ENCODE data around the gene ADAMTS20.

The ADAMTS20 gene

DNA sequence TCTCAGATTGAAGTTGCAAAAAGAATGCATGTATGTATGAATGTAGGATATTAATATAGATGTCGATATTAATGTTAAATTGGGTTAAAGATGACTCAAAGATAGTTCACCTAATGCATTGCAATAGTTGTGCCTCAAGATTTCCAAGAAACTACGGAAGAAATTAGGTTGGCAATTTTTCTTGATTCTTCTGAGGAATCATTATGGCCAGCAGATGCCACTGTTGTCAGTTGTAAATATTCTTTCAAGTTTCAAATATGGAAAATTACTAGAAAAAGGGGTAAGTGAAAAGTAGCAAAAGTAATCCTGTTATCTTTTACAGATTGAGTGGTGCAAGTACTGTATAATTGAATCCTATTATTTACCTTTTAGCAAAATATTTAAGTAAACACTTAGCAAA lies 202.1 kb downstream of the ADAMTS20 start:
- Histone ChIP-seq H3K27ac (replicated peaks; ENCODE audit: low read length) (no peak overlapping the region), H2BK5ac (ENCODE audit: low read length) (no peak overlapping the region), H3K18ac (ENCODE audit: low read length) (no peak overlapping the region), H3K23ac (ENCODE audit: low read depth, low read length, poor library complexity) (no peak overlapping the region), H2BK12ac (ENCODE audit: low read length) (no peak overlapping the region), H3K9me3 (replicated peaks in 1 of 2; ENCODE audit: control insufficient read depth in 2 of 2, insufficient read depth in 1 of 2, low read depth in 1 of 2, low read length in 2 of 2) (peaks cover 3 to 4% of the 10 kb centered on the region in 2 donors), H2AFZ (ENCODE audit: low read length) (no peak overlapping the region), H3K79me1 (ENCODE audit: low read depth, low read length) (no peaks in the 10 kb centered on the region), H3K9ac (ENCODE audit: low read depth, low read length, poor library complexity) (no peak overlapping the region), H4K91ac (ENCODE audit: low read depth, low read length, poor library complexity) (no peak overlapping the region), H3K4me1 (ENCODE audit: control insufficient read depth in 2 of 2, insufficient read depth in 1 of 2, low read depth in 1 of 2, low read length in 2 of 2) (no peaks in the 10 kb centered on the region), H3K4me2 (ENCODE audit: insufficient read depth, low read length, poor library complexity, severe bottlenecking) (no peak overlapping the region), H3K4me3 (ENCODE audit: low read length in 2 of 2) (no peak overlapping the region), H3K36me3 (replicated peaks in 1 of 2; ENCODE audit: control insufficient read depth in 2 of 2, insufficient read depth in 2 of 2, low read length in 2 of 2) (no peaks in the 10 kb centered on the region), H2AK5ac (ENCODE audit: low read depth, low read length) (no peak overlapping the region), H3K4ac (ENCODE audit: low read length) (no peak overlapping the region), H2BK15ac (ENCODE audit: low read length) (no peak overlapping the region), H3K27me3 (ENCODE audit: control insufficient read depth in 3 of 3, insufficient read depth in 3 of 3, low read depth in 1 of 3, low read length in 3 of 3) (no peaks in the 10 kb centered on the region), H4K8ac (ENCODE audit: low read depth, low read length) (no peak overlapping the region), H2BK120ac (ENCODE audit: low read depth, low read length) (no peak overlapping the region), H3K14ac (ENCODE audit: low read length) (no peak overlapping the region)
- 100% methylated on average over 1 of the region's 2 CpGs for whole genome bisulfite sequencing, 2 donors (ENCODE audit: extremely low coverage in 2 of 2, insufficient read length in 2 of 2, insufficient replicate concordance in 1 of 2)
- no peak for DNase-seq (ENCODE audit: low spot score)

- no peaks in the 10 kb centered on the region for H3K36me3 ChIP-seq (replicated peaks in 1 of 2; ENCODE audit: control insufficient read depth in 2 of 2, insufficient read depth in 2 of 2, low read length in 2 of 2)
- no peak overlapping the region for H3K4me2 ChIP-seq (ENCODE audit: insufficient read depth, low read length, poor library complexity, severe bottlenecking)
- H3K23ac ChIP-seq (ENCODE audit: low read depth, low read length, poor library complexity) = no peak overlapping the region
- no peak overlapping the region for H2BK120ac ChIP-seq (ENCODE audit: low read depth, low read length)
- no peaks in the 10 kb centered on the region for H3K27me3 ChIP-seq (ENCODE audit: control insufficient read depth in 3 of 3, insufficient read depth in 3 of 3, low read depth in 1 of 3, low read length in 3 of 3)
- H3K4me1 ChIP-seq (ENCODE audit: control insufficient read depth in 2 of 2, insufficient read depth in 1 of 2, low read depth in 1 of 2, low read length in 2 of 2) = no peaks in the 10 kb centered on the region
- H2BK15ac ChIP-seq (ENCODE audit: low read length) = no peak overlapping the region
- H4K91ac ChIP-seq (ENCODE audit: low read depth, low read length, poor library complexity) = no peak overlapping the region
- no peaks in the 10 kb centered on the region for H3K79me1 ChIP-seq (ENCODE audit: low read depth, low read length)
- no peak overlapping the region for H2AK5ac ChIP-seq (ENCODE audit: low read depth, low read length)
- no peak overlapping the region for H3K4me3 ChIP-seq (ENCODE audit: low read length in 2 of 2)
- H3K9ac ChIP-seq (ENCODE audit: low read depth, low read length, poor library complexity) = no peak overlapping the region
- H3K4ac ChIP-seq (ENCODE audit: low read length) = no peak overlapping the region
- no peak overlapping the region for H2AFZ ChIP-seq (ENCODE audit: low read length)
- no peak for DNase-seq (ENCODE audit: low spot score)
- no peak overlapping the region for H3K18ac ChIP-seq (ENCODE audit: low read length)
- no peak overlapping the region for H3K14ac ChIP-seq (ENCODE audit: low read length)
- no CpG with 5 or more reads among the region's 3 CpGs for WGBS, 2 donors (ENCODE audit: extremely low coverage in 2 of 2, insufficient read length in 2 of 2, insufficient replicate concordance in 1 of 2)
- peaks cover 8 to 14% of the 10 kb centered on the region in 2 donors for H3K9me3 ChIP-seq (replicated peaks in 1 of 2; ENCODE audit: control insufficient read depth in 2 of 2, insufficient read depth in 1 of 2, low read depth in 1 of 2, low read length in 2 of 2)
- no peak overlapping the region for H3K27ac ChIP-seq (replicated peaks; ENCODE audit: low read length)
- H4K8ac ChIP-seq (ENCODE audit: low read depth, low read length) = no peak overlapping the region
- H2BK12ac ChIP-seq (ENCODE audit: low read length) = no peak overlapping the region
- H2BK5ac ChIP-seq (ENCODE audit: low read length) = no peak overlapping the region
Observed at GRCh38 chr12:43348221-43348620, 203.8 kb downstream of the ADAMTS20 start.

- Histone ChIP-seq H3K4ac (ENCODE audit: low read length) (no peak overlapping the region), H3K4me2 (ENCODE audit: insufficient read depth, low read length, poor library complexity, severe bottlenecking) (no peak overlapping the region), H3K9ac (ENCODE audit: low read depth, low read length, poor library complexity) (no peak overlapping the region), H3K36me3 (replicated peaks in 1 of 2; ENCODE audit: control insufficient read depth in 2 of 2, insufficient read depth in 2 of 2, low read length in 2 of 2) (no peaks in the 10 kb centered on the region), H2BK15ac (ENCODE audit: low read length) (no peak overlapping the region), H3K14ac (ENCODE audit: low read length) (no peak overlapping the region), H3K18ac (ENCODE audit: low read length) (no peak overlapping the region), H3K4me1 (ENCODE audit: control insufficient read depth in 2 of 2, insufficient read depth in 1 of 2, low read depth in 1 of 2, low read length in 2 of 2) (no peaks in the 10 kb centered on the region), H2BK5ac (ENCODE audit: low read length) (no peak overlapping the region), H3K27me3 (ENCODE audit: control insufficient read depth in 3 of 3, insufficient read depth in 3 of 3, low read depth in 1 of 3, low read length in 3 of 3) (no peaks in the 10 kb centered on the region), H2AK5ac (ENCODE audit: low read depth, low read length) (no peak overlapping the region), H3K27ac (replicated peaks; ENCODE audit: low read length) (no peak overlapping the region), H4K8ac (ENCODE audit: low read depth, low read length) (no peak overlapping the region), H3K4me3 (ENCODE audit: low read length in 2 of 2) (no peak overlapping the region), H3K9me3 (replicated peaks in 1 of 2; ENCODE audit: control insufficient read depth in 2 of 2, insufficient read depth in 1 of 2, low read depth in 1 of 2, low read length in 2 of 2) (peaks cover 8 to 14% of the 10 kb centered on the region in 2 donors), H2BK12ac (ENCODE audit: low read length) (no peak overlapping the region), H4K91ac (ENCODE audit: low read depth, low read length, poor library complexity) (no peak overlapping the region), H2AFZ (ENCODE audit: low read length) (no peak overlapping the region), H2BK120ac (ENCODE audit: low read depth, low read length) (no peak overlapping the region), H3K23ac (ENCODE audit: low read depth, low read length, poor library complexity) (no peak overlapping the region), H3K79me1 (ENCODE audit: low read depth, low read length) (no peaks in the 10 kb centered on the region)
- WGBS, 2 donors (ENCODE audit: extremely low coverage in 2 of 2, insufficient read length in 2 of 2, insufficient replicate concordance in 1 of 2) = no CpG with 5 or more reads among the region's 4 CpGs
- no peak for DNase-seq (ENCODE audit: low spot score)
Observed at GRCh38 chr12:43347026-43347425, 205.0 kb downstream of the ADAMTS20 start.

DNA sequence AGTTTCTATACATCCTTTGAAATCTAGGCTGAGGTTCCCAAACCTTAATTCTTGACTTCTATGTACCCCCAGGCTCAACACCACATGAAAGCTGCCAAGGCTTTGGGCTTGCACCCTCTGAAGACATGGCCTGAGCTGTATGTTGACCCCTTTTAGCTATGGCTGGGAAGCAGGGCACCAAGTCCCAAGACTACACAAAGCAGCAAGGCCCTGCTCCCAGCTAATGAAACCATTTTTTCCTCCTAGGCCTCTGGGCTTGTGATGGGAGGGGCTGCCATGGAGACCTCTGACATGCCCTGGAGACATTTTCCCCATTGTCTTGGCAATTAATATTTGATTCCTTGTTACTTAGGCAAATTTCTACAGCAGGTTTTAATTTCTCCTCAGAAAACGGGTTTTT lies 207.0 kb downstream of the ADAMTS20 start:
- WGBS, 2 donors (ENCODE audit: extremely low coverage in 2 of 2, insufficient read length in 2 of 2, insufficient replicate concordance in 1 of 2) = no CpG with 5 or more reads among the region's 1 CpG
- no peak overlapping the region for H2BK12ac ChIP-seq (ENCODE audit: low read length)
- no peak overlapping the region for H3K18ac ChIP-seq (ENCODE audit: low read length)
- no peaks in the 10 kb centered on the region for H3K79me1 ChIP-seq (ENCODE audit: low read depth, low read length)
- no peak overlapping the region for H2BK120ac ChIP-seq (ENCODE audit: low read depth, low read length)
- DNase-seq (ENCODE audit: low spot score) = no peak
- no peak overlapping the region for H3K4me2 ChIP-seq (ENCODE audit: insufficient read depth, low read length, poor library complexity, severe bottlenecking)
- H4K8ac ChIP-seq (ENCODE audit: low read depth, low read length) = no peak overlapping the region
- H3K9ac ChIP-seq (ENCODE audit: low read depth, low read length, poor library complexity) = no peak overlapping the region
- no peak overlapping the region for H2AK5ac ChIP-seq (ENCODE audit: low read depth, low read length)
- no peaks in the 10 kb centered on the region for H3K4me1 ChIP-seq (ENCODE audit: control insufficient read depth in 2 of 2, insufficient read depth in 1 of 2, low read depth in 1 of 2, low read length in 2 of 2)
- no peak overlapping the region for H2AFZ ChIP-seq (ENCODE audit: low read length)
- no peak overlapping the region for H3K23ac ChIP-seq (ENCODE audit: low read depth, low read length, poor library complexity)
- no peak overlapping the region for H2BK15ac ChIP-seq (ENCODE audit: low read length)
- H3K4me3 ChIP-seq (ENCODE audit: low read length in 2 of 2) = no peak overlapping the region
- no peaks in the 10 kb centered on the region for H3K36me3 ChIP-seq (replicated peaks in 1 of 2; ENCODE audit: control insufficient read depth in 2 of 2, insufficient read depth in 2 of 2, low read length in 2 of 2)
- H3K4ac ChIP-seq (ENCODE audit: low read length) = no peak overlapping the region
- H3K27me3 ChIP-seq (ENCODE audit: control insufficient read depth in 3 of 3, insufficient read depth in 3 of 3, low read depth in 1 of 3, low read length in 3 of 3) = no peaks in the 10 kb centered on the region
- H3K14ac ChIP-seq (ENCODE audit: low read length) = no peak overlapping the region
- H2BK5ac ChIP-seq (ENCODE audit: low read length) = no peak overlapping the region
- no peak overlapping the region for H4K91ac ChIP-seq (ENCODE audit: low read depth, low read length, poor library complexity)
- H3K27ac ChIP-seq (replicated peaks; ENCODE audit: low read length) = no peak overlapping the region
- peaks cover 8 to 14% of the 10 kb centered on the region in 2 donors for H3K9me3 ChIP-seq (replicated peaks in 1 of 2; ENCODE audit: control insufficient read depth in 2 of 2, insufficient read depth in 1 of 2, low read depth in 1 of 2, low read length in 2 of 2)

Measured in neuronal stem cell (in vitro differentiated cells).